IPS-NIHi7 (cell line): ENCODE data around the gene EFHC2.
A peak's percentile ranks its signal among the peaks of the same experiment; 100 is the strongest.

Experiments
- DNase-seq: peaks from one replicate; pipeline ENCODE4 v3.0.0; 2012; ENCODE audit warnings: mixed read lengths; ENCODE audit errors: extremely low spot score

EFHC2 gene

DNA sequence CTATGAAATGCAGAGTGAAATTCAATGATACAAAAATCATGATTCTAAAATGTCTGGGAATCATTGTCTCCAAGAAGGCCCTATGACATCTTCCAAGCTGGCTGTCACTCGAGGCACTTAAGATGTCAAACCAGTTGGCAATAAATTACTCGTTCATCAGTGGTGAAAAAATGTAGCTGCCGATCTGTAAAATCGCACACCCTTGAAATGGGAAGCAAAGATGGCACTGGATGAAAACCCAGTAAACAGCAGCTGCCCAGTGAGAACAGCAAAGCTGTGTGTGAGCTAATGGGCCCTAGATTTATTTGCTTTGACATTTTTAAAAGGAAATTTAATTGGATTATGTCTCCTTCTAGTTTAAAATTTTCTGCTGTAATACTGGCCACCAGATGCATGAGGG, 188.3 kb downstream of the EFHC2 start:
- no peak for DNase-seq

DNA sequence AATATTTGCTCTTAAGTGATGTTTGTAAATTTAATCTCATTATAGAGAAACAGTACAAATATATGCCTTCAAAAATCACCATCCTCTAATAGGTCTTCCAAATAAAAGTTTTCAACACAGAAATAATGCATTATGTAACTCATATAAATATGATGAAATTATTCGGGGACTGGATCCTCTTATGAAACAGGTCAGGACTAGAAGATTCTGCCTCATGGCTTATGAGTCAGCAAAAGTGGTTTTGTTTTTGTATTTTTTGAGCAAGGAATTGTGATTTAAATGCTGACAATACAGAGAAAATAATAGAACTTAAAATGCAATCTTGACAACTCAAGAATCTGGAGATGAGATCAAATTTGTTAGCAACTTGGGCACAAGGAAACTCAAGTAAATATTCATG, 190.6 kb downstream of the EFHC2 start:
- DNase-seq: no peak

DNA sequence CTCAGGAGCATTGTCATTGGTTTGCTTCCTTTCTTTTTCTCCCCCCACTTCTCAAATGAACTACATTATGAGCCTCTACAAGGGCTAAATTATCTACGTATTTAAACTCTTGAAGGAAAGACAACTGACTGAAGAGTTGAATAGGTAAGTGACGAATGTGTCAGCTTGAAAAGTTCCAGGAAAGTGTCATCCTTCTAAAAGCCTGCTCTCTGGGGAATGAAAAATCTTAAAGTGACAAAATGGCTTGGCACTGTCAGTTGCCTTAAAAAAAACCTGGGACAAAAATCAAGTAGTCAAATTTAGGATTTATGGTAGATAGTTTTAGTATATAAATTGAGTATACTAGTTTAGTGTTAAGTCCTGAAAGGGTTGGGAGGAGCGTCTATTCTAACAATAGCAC, 196.3 kb downstream of the EFHC2 start:
- DNase-seq: no peak

DNA sequence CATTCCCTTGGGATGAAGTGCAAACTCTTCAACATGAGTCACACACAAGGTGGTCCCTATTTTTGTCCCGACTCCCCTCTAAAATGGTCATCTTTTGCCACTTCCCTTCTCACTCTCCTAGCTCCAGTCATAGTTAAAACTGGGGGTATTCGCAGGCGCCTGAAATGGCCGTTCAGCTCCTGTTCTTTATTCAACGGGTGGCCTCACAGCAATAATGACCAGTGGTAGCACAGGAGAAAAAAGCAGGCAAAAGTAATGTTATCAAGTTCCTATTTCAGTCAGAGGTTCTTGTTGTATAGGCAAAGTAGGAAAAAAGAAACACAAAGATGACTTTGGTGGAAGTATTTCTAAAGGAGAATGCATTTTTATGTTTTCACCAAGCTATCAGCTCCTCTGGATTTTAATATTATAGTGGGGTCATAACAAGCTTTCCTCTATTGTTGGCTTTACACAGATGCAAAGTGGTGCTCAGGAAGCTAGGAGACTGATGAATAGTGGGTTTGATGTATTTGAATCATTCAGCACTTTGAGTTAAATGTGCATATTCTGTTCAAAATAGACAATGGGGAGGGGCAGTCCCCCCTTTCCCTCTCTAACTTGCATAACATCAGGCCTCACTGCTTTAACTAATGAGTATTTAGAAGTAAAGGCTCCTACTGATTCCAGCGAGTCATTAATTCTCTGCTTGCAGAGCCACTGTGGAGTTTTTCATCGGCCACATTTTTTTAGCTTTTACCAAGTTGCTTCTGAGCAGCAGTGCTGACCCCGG, 199.1 kb downstream of the EFHC2 start:
- DNase-seq: no peak

DNA sequence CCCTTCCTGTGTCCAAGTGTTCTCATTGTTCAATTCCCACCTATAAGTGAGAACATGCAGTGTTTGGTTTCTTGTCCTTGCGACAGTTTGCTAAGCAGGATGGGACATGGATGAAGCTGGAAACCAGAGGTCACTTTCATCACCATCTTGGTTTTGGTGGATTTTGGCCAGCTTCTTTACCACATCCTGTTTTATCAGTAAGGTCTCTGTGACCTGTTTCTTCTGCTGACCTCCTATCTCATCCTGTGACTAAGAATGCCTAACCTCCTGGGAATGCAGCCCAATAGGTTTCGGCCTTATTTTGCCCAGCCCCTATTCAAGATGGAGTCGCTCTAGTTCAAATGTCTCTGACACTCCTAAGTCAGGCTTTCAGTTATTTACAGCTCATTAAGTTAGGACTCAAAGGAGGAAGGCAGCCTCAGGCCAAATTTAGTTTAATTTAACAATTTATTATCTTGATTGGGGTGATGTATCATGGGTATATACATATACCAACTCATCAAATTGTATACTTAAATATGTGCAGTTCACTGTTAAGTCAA, 200.3 kb downstream of the EFHC2 start:
- no peak for DNase-seq

DNA sequence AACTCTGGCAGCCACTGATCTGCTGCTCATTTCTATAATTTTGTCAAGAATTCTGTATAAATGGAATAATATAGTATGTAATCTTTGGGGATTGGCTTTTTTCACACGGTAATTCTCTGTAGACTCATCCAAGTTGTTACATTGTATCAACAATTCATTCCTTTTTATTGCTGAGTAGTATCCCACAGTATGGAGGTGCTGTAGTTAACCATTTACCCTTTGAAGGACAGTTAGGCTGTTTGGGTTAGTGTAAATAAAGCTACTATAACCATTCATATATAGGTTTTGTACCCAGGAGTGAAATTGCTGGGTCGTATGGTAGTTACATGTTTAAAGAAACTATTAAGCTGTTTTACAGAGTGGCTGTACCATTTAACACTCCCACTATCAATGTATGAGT, 213.3 kb downstream of the EFHC2 start:
- no peak for DNase-seq

DNA sequence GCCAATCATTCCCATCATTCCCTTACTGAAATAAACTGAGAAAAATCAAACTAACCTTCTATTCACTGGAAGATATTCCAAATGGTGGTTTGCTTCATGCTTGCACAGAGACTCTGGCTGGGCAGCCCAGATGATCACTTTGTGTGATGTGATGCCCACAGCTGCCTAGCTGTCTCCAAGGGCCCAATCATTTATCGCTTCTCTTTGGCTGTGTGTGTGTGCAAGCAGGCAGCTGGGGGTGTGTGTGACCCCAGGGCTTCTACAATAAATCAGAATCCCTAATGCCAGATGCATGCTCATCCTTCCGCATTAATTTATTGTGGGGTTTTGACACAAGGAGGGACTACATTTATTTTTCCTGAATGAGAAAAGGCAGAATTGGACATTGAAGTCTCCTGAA, 230.1 kb downstream of the EFHC2 start:
- DNase-seq: no peak

DNA sequence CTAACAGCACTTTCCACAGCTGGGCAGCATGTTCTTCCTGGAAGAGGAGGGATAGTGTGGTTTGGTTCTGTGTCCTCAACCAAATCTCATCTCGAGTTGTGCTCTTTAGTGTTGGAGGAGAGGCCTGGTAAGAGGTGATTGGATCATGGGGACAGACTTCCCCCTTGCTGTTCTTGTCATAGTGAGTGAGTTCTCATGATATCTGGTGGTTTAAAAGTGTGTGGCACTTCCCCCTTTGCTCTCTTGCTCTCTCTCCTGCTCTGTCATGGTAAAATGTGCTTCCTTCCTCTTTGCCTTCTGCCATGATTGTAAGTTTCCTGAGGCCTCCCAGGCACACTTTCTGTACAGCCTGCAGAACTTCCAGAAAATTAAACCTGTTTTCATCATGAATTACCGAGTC, 236.6 kb downstream of the EFHC2 start:
- DNase-seq: no peak

DNA sequence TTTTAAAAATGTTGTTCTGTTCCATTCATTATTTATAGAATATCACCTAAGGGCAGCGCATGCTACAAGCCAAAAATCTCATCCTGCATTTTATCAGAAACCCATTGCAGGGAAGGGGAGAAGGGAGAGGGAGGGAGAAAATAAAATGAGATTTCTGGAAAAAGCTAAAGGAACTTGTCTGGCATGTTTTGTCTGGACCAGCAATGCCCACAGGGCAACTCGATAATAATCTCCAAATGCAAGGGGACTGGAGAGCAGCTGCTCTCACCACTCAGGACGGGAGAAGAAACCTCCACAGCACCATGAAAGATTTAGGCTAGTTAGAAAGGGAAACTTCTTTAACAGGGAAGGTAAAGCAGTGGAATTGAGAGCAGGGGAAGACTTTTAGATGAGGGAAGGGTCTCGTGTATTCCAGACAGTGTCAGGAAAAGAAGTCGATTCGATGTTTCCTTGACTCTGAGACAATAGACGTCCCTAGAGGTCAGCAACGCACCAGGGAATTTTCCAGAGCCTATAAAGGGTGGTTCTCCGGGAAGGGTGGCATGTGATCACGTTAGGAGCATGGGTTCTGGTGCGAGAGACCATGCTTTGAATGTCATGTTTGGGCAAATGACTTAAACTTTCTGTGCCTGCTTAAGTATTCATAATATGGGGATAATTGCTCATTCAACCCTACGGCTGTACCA, 238.1 kb downstream of the EFHC2 start:
- peak; percentile 45 for DNase-seq

DNA sequence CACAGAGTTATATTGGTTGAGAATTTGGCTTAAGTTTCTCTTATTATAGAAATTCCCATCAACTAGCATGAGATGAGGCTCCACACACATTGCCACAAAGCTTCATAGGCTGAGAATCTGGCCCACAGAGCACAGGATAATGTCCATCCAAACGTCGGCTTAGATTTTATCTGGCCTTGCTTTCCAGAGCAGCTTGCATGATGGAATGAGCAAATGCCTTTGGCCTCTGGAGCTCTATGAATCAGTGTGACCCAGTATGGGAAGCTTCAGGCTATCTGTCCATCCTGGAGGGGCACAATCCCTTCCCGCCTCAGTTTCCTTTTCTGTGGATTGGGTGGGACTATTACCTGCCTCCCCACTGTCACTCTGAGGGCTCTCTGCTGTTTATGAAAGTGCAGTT, 238.8 kb downstream of the EFHC2 start:
- no peak for DNase-seq

DNA sequence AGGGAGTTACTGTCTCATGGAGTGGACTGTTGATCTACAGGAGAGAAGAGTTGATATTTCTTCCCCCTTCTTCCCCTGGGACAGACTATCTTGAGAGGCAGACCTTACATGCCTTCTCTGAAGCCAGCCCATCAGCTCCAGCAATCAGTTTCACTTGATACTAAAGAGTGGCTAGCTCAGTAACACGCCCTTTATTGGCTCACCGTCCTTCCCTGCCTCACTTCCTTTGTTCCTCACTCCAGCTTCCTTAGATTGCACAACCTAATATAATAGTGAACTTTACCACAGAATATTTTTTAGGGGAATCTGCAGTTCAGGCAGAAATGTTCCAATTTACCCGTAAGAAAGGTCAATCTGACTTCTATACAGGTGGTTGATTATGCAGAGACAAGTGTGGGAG, 242.2 kb downstream of the EFHC2 start:
- DNase-seq: no peak

DNA sequence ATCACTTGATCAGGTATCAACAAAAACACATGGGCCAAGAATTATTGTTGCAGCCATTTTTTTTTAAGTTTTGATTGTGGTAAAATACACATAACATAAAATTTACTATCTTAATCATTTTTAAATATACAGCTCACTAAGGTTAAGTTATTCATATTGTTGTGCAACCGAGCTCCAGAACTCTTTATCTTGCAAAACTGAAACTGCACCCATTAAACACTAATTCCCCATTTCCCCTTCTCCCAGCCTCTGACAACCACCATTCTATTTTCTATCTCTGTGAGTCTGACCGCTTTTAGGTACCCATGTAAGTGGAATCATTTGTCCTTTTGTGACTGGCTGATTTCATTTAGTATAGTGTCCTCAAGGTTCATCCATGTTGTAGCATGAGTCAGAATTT, 244.1 kb downstream of the EFHC2 start:
- no peak for DNase-seq
